ENCODE data around the gene MEI4.

DNA sequence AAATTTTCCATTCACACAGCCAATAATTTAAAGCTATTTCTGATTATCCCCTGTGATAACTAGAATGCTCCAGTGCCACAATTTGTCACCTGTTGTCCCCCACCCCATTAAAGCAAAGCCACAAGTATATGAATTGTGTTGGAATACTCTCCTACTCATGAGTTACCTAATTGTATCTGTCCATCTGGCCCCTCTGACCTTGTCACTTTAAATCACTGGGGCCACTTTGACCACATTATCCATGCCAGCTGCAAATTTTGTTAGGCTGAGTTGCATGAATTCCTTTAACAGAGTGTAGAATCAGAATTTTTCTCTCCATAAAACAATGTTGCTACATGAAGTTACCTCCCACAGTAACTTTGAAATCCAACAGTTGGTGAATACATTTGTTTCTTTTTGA, 204.6 kb downstream of the MEI4 start:
- TF ChIP-seq EZH2phosphoT487 (IDR thresholded peaks at IDR 0.05) = no peak
- TF ChIP-seq CTCF (IDR thresholded peaks at IDR 0.05) = no peak

All from neural progenitor cell (in vitro differentiated cells).